Effector memory CD8-positive, alpha-beta T cell (primary cell): ENCODE results near the gene PVALB.

ENCODE experiments used
- ATAC-seq: fragments of 150-1000 bp; cut with Tn5 transposase; replicated peaks from 2 replicates; pipeline ENCODE4 v1.10.0; 2021; ENCODE audit warnings: mild to moderate bottlenecking, moderate library complexity
- DNase-seq, 3 experiments: peaks; one replicate each; pipeline ENCODE4 v3.0.0; 2021
- H3K27ac Mint-ChIP-seq, 2 donors: one replicate each; pipeline ENCODE4 v1.8.0; 2022; ENCODE audit warnings: mild to moderate bottlenecking in 2 of 2, mixed read lengths in 2 of 2, moderate library complexity in 2 of 2
- H3K27me3 Mint-ChIP-seq, 2 donors: one replicate each; pipeline ENCODE4 v1.8.0; 2022; ENCODE audit warnings: mixed read lengths in 2 of 2
- H3K36me3 Mint-ChIP-seq: one replicate; pipeline ENCODE4 v1.8.0; 2022; ENCODE audit warnings: mild to moderate bottlenecking, moderate library complexity, mixed read lengths; ENCODE audit not compliant: insufficient read depth
- H3K4me1 Mint-ChIP-seq, 2 donors: one replicate each; pipeline ENCODE4 v1.8.0; 2022; ENCODE audit warnings: low read depth in 2 of 2, mixed read lengths in 2 of 2
- H3K4me3 Mint-ChIP-seq, 2 donors: one replicate each; pipeline ENCODE4 v1.8.0; 2022; ENCODE audit warnings: mild to moderate bottlenecking in 2 of 2, mixed read lengths in 2 of 2, moderate library complexity in 2 of 2
- H3K9me3 Mint-ChIP-seq, 2 donors: one replicate each; pipeline ENCODE4 v1.8.0; 2022; ENCODE audit warnings: mixed read lengths in 2 of 2

Gene PVALB

DNA sequence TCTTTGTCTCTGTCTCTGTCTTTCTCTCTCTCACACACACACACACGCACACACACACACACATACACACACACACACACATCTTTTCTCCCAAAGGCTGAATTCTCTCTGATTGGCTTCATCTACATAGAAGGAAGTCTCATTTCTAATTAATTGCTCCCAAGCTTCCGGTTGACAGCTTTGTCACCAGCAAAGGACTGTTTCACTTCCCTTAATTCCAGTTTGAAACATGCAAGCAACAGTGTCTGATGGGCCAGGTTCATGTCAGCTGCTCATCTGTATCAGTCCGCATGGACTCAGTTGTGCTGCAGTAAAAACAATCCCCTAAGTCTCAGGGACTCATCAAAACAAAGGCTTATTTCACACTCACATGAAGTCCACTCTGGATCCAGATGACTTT, 16.2 kb upstream of the PVALB start:
- peaks cover 18 to 27% of the 10 kb centered on the region in 2 donors for H3K27me3 Mint-ChIP-seq
- no peak for DNase-seq
- H3K4me3 Mint-ChIP-seq = no peak overlapping the region

GRCh38 chr22:36831717-36832116, 14.9 kb upstream of the PVALB start:
- H3K4me3 Mint-ChIP-seq = no peak overlapping the region
- H3K36me3 Mint-ChIP-seq = no peaks in the 10 kb centered on the region
- H3K4me1 Mint-ChIP-seq = peaks cover 7 to 12% of the 10 kb centered on the region in 2 donors
- ATAC-seq (no peak), DNase-seq (no peak)
- no peak overlapping the region for H3K27ac Mint-ChIP-seq
- H3K9me3 Mint-ChIP-seq = no peaks in the 10 kb centered on the region
- H3K27me3 Mint-ChIP-seq = peaks cover 18 to 32% of the 10 kb centered on the region in 2 donors

More for the DNA sequence above, 16.2 kb upstream of the PVALB start:
- no peaks in the 10 kb centered on the region for H3K36me3 Mint-ChIP-seq
- no peak overlapping the region for H3K27ac Mint-ChIP-seq
- ATAC-seq = no peak
- H3K9me3 Mint-ChIP-seq = no peaks in the 10 kb centered on the region
- H3K4me1 Mint-ChIP-seq = peaks cover 7 to 12% of the 10 kb centered on the region in 2 donors

GRCh38 chr22:36831206-36831605, 14.4 kb upstream of the PVALB start:
- ATAC-seq (no peak), DNase-seq (no peak)
- Mint-ChIP-seq H3K36me3 (no peaks in the 10 kb centered on the region), H3K27me3 (peaks cover 18 to 32% of the 10 kb centered on the region in 2 donors), H3K9me3 (no peaks in the 10 kb centered on the region), H3K4me1 (peaks cover 7 to 12% of the 10 kb centered on the region in 2 donors), H3K27ac (no peak overlapping the region), H3K4me3 (no peak overlapping the region)

DNA sequence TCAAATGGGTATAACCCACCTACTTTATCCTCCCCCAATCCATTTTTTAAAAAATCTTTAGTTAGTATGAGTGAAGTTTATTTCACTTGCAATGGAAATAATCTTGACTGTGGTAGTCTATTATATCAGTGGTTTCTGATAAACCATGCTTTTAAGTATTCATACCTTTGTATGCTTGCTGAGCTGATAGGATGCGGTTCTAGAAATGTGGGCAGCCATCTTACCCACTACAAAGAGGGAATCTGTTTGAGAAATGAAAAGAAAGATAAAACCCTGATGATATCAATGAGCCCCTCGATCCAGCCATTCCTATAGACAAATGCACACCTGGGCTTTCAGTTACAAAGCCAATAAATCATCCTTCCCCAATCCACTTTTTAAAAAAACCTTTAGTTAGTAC, 13.8 kb upstream of the PVALB start:
- DNase-seq = no peak
- H3K27ac Mint-ChIP-seq = no peak overlapping the region
- H3K4me3 Mint-ChIP-seq = no peak overlapping the region
- H3K4me1 Mint-ChIP-seq = peaks cover 7 to 12% of the 10 kb centered on the region in 2 donors
- peak; percentile 48 for ATAC-seq
- H3K27me3 Mint-ChIP-seq = peaks cover 18 to 32% of the 10 kb centered on the region in 2 donors
- H3K9me3 Mint-ChIP-seq = no peaks in the 10 kb centered on the region
- no peaks in the 10 kb centered on the region for H3K36me3 Mint-ChIP-seq

- Mint-ChIP-seq H3K4me3 (no peak overlapping the region), H3K36me3 (no peaks in the 10 kb centered on the region), H3K9me3 (no peaks in the 10 kb centered on the region), H3K27ac (no peak overlapping the region), H3K4me1 (peaks cover 7 to 12% of the 10 kb centered on the region in 2 donors), H3K27me3 (peaks cover 17 to 36% of the 10 kb centered on the region in 2 donors)
- ATAC-seq (no peak), DNase-seq (no peak)
Measured at GRCh38 chr22:36829370-36830002, 12.7 kb upstream of the PVALB start.

DNA sequence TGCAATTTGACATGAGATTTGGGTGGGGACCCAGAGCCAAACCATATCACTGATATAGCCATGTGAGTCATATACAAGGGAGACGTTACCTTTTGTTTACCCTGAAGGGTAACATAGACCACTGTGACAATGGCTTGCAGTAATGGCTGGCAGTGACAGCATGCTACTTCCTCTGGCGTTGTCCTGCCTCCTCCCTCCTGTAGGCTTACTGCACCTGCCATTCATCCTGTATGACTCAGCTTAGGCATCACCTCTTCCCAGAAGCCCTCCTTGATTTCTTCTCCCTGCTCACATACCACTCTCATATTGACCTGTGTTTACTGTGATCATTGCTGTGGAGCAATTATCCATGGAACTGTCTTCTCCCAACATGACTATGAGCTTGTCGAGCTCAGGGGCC, 12.0 kb upstream of the PVALB start:
- ATAC-seq (peak; percentile 59), DNase-seq (no peak)
- Mint-ChIP-seq H3K36me3 (no peaks in the 10 kb centered on the region), H3K27me3 (peaks cover 21 to 37% of the 10 kb centered on the region in 2 donors), H3K4me1 (peaks cover 7 to 12% of the 10 kb centered on the region in 2 donors), H3K27ac (no peak overlapping the region), H3K9me3 (no peaks in the 10 kb centered on the region), H3K4me3 (no peak overlapping the region)

GRCh38 chr22:36826262-36826661, 9.4 kb upstream of the PVALB start:
- H3K27me3 Mint-ChIP-seq = peaks cover 33% of the 10 kb centered on the region in 2 donors
- no peaks in the 10 kb centered on the region for H3K36me3 Mint-ChIP-seq
- peaks cover 7 to 12% of the 10 kb centered on the region in 2 donors for H3K4me1 Mint-ChIP-seq
- no peak overlapping the region for H3K4me3 Mint-ChIP-seq
- H3K9me3 Mint-ChIP-seq = no peaks in the 10 kb centered on the region
- ATAC-seq (no peak), DNase-seq (no peak)
- H3K27ac Mint-ChIP-seq = no peak overlapping the region

DNA sequence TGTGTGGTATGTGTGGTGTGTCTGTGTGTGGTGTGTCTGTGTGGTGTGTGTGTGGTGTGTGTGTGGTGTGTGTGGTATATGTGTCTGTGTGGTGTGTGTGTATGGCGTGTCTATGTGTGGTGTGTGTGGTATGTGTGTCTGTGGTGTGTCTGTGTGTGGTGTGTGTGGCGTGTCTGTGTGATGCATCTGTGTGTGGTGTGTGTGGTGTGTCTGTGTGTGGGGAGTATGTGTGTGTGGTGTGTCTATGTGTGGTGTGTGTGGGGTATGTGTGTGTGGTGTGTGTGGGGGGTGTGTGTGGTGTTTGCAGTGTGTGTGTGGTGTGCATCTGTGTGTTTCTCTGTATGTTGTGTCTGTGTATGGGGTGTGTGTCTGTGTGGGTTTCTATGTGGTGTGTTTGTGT, 7.8 kb upstream of the PVALB start:
- Mint-ChIP-seq H3K27me3 (peaks cover 36 to 41% of the 10 kb centered on the region in 2 donors), H3K4me3 (no peak overlapping the region), H3K9me3 (no peaks in the 10 kb centered on the region), H3K4me1 (peaks cover 0 to 2% of the 10 kb centered on the region in 2 donors), H3K36me3 (no peaks in the 10 kb centered on the region), H3K27ac (no peak overlapping the region)
- no peak for DNase-seq
- no peak for ATAC-seq

DNA sequence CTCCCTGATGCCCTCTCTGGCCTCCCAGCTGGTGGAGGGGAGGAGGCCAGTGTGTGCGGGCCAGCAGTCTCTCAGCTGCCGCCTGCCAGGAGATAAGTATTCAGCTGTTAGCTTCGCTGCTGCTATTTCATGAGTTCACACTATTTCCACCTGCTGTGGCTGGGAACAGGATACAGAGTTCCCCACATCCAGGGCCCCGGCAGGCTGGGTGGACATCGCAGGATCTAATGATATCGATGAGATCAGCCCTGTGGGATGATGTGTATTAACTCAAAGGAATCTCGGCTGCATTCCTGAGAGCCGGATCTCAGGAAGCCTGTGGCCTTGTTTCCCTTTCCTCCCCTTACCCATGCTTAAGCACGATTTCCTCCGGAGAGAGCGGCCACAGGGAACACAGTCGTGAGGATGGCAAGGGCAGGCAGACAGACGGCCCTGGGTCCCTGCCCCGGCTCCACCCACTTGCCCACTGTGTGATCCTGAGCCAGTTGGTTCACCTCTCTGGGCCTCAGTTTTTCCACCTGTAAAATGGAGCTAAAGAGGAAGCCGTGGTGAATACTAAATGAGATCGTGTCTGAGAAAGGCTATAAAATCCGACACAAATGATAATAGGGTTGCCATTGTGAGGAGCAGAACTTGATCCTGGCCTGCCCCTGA, 6.5 kb upstream of the PVALB start:
- no peaks in the 10 kb centered on the region for H3K4me1 Mint-ChIP-seq
- no peaks in the 10 kb centered on the region for H3K9me3 Mint-ChIP-seq
- H3K27me3 Mint-ChIP-seq = peaks cover 46 to 49% of the 10 kb centered on the region in 2 donors
- H3K4me3 Mint-ChIP-seq = no peak overlapping the region
- DNase-seq (no peak), ATAC-seq (no peak)
- no peak overlapping the region for H3K27ac Mint-ChIP-seq
- H3K36me3 Mint-ChIP-seq = no peaks in the 10 kb centered on the region

- peaks cover 51 to 56% of the 10 kb centered on the region in 2 donors for H3K27me3 Mint-ChIP-seq
- no peak for DNase-seq
- ATAC-seq = no peak
Measured at GRCh38 chr22:36822581-36822980, 5.7 kb upstream of the PVALB start.

DNA sequence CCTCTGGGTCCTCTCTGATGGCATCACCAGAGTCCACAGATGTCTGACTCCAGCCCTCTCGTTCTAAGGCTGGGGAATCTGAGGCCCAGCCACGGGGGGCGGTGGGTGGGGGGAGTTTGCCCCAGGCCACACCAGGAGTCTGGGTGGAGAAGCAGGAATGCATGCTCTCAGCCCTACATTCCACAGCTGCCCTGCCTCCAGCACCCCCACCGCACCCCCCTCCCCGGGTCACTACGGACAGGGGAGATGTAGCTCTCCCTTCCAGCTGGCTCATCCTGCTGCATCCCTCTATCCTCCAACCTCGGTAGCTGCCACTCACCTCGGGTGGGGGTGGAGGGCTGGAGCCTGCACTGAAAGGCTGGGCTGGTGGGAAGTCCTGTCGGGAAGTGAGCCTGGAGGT, 2.3 kb upstream of the PVALB start:
- H3K27me3 Mint-ChIP-seq = peaks cover 65 to 86% of the 10 kb centered on the region in 2 donors
- peaks cover 5 to 7% of the 10 kb centered on the region in 2 donors for H3K4me1 Mint-ChIP-seq
- H3K27ac Mint-ChIP-seq = no peak overlapping the region
- no peaks in the 10 kb centered on the region for H3K9me3 Mint-ChIP-seq
- no peak for DNase-seq
- H3K4me3 Mint-ChIP-seq = no peak overlapping the region
- no peaks in the 10 kb centered on the region for H3K36me3 Mint-ChIP-seq
- no peak for ATAC-seq

More at GRCh38 chr22:36822581-36822980, 5.7 kb upstream of the PVALB start:
- Mint-ChIP-seq H3K4me3 (no peak overlapping the region), H3K4me1 (peaks cover 2% of the 10 kb centered on the region in 2 donors), H3K27ac (no peak overlapping the region), H3K9me3 (no peaks in the 10 kb centered on the region), H3K36me3 (no peaks in the 10 kb centered on the region)

- H3K27ac Mint-ChIP-seq = no peak overlapping the region
- DNase-seq = no peak
- peaks cover 69 to 86% of the 10 kb centered on the region in 2 donors for H3K27me3 Mint-ChIP-seq
- no peak for ATAC-seq
- no peaks in the 10 kb centered on the region for H3K36me3 Mint-ChIP-seq
- H3K4me3 Mint-ChIP-seq = peak overlapping the region in 1 of 2 donors; percentile 26
- no peaks in the 10 kb centered on the region for H3K9me3 Mint-ChIP-seq
- peaks cover 5 to 7% of the 10 kb centered on the region in 2 donors for H3K4me1 Mint-ChIP-seq
Measured at GRCh38 chr22:36818010-36818642, 1.3 kb upstream of the PVALB start.

DNA sequence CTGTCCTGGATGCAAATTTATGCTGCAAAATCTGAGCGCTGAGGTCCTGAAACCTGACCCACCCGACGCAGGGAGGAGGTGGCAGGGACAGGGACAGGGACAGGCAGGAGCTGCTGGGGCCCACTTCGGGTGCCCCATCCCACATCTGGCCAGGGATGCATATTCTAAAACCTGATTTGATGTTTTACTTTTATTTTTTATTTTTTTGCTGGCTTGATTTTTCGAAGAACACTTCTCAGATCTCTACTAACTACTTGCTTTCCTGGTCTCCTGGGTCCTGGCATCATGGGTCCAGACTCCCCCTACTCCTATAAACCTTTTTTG, 652 bp upstream of the PVALB start:
- Mint-ChIP-seq H3K27ac (no peak overlapping the region), H3K4me3 (peak overlapping the region in 1 of 2 donors; percentile 26), H3K27me3 (peaks cover 75 to 87% of the 10 kb centered on the region in 2 donors), H3K4me1 (peaks cover 5 to 7% of the 10 kb centered on the region in 2 donors), H3K9me3 (no peaks in the 10 kb centered on the region), H3K36me3 (no peaks in the 10 kb centered on the region)
- DNase-seq (no peak), ATAC-seq (no peak)

DNA sequence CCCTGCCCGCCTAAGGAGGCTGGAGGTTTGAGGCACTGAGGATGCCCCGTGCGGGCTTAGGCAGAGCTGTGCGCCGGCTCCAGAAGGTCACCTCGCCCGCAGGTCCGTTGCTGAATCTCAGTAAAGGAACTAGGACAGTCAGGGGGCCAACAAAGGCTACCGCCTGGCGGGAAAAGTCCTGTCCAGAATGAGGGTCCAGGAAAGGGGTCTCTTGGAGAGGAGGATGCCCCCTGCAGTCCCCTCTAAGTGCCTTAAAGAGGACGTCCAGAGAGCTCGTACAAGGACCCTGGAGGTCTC, 548 bp downstream of the PVALB start:
- DNase-seq = no peak
- Mint-ChIP-seq H3K27me3 (peaks cover 80 to 99% of the 10 kb centered on the region in 2 donors), H3K27ac (no peak overlapping the region), H3K4me1 (peaks cover 5 to 7% of the 10 kb centered on the region in 2 donors), H3K4me3 (peak overlapping the region in 1 of 2 donors; percentile 34), H3K9me3 (no peaks in the 10 kb centered on the region), H3K36me3 (no peaks in the 10 kb centered on the region)
- ATAC-seq = no peak
